IMR-90 (cell line): Measurements from ENCODE around the gene GAMT. TPM values are rescaled to one million over a fixed set of nuclear protein-coding genes. Genes with fewer than 3 reads are reported as not detected.

Source experiments
- ATAC-seq: fragments of 200-7000 bp; cut with Tn5 transposase; 2 replicates; pipeline ENCODE4 v1.9.1; 2020; ENCODE audit warnings: low read depth, mild to moderate bottlenecking, moderate library complexity
- BruUV-seq: library from RNA; stranded (reverse); fragments of 400-500 nt; replicated peaks from 2 replicates; lab custom pipeline; 2021; lab: Mats Ljungman, UMichigan
- CTCF ChIA-PET: fragments of 300-600 bp; formaldehyde crosslinking; extraction: SDS; loops from one replicate; lab custom pipeline; 2021; ENCODE audit warnings: antibody characterized with exemption; lab: Yijun Ruan, JAX
- POLR2A ChIA-PET: fragments of 300-600 bp; sonication (Branson Sonifier 250); formaldehyde crosslinking; loops from one replicate; lab custom pipeline; 2022; ENCODE audit warnings: antibody characterized with exemption; ENCODE audit not compliant: unreplicated experiment; lab: Charles Lee
- DNase-seq: peaks from one replicate; pipeline ENCODE4 v3.0.0; 2013
- H2AFZ ChIP-seq: replicated peaks from 2 replicates; pipeline ENCODE3; 2013; ENCODE audit warnings: low read length, mild to moderate bottlenecking; ENCODE audit not compliant: poor library complexity
- H2AK5ac ChIP-seq: 2 replicates; pipeline ENCODE4 v1.6.1; 2013; ENCODE audit warnings: low read depth, low read length, inconsistent platforms
- H2AK9ac ChIP-seq: replicated peaks from 2 replicates; pipeline ENCODE3; 2013; ENCODE audit warnings: mild to moderate bottlenecking, low read depth, low read length, moderate library complexity; ENCODE audit not compliant: poor library complexity
- H2BK120ac ChIP-seq: 2 replicates; pipeline ENCODE4 v1.6.1; 2013; ENCODE audit warnings: low read depth, low read length, inconsistent platforms
- H2BK15ac ChIP-seq: 3 replicates; pipeline ENCODE4 v1.6.1; 2013; ENCODE audit warnings: low read depth, low read length, inconsistent platforms
- H2BK20ac ChIP-seq: 2 replicates; pipeline ENCODE4 v1.6.1; 2013; ENCODE audit warnings: low read depth, mild to moderate bottlenecking, inconsistent platforms, low read length, moderate library complexity
- H2BK5ac ChIP-seq: 2 replicates; pipeline ENCODE4 v1.6.1; 2013; ENCODE audit warnings: mild to moderate bottlenecking, low read depth, low read length, inconsistent platforms; ENCODE audit not compliant: poor library complexity, severe bottlenecking
- H3K14ac ChIP-seq: replicated peaks from 2 replicates; pipeline ENCODE4 v1.6.1; 2013; ENCODE audit warnings: low read depth, low read length, inconsistent platforms
- H3K18ac ChIP-seq: 2 replicates; pipeline ENCODE4 v1.6.1; 2013; ENCODE audit warnings: low read depth, low read length, control low read depth
- H3K23ac ChIP-seq: 2 replicates; pipeline ENCODE4 v1.6.1; 2013; ENCODE audit warnings: low read depth, low read length, inconsistent platforms
- H3K27ac ChIP-seq: 2 replicates; pipeline ENCODE4 v1.5.1; 2013; ENCODE audit warnings: mild to moderate bottlenecking, control low read depth, low read length; ENCODE audit not compliant: insufficient read depth
- H3K27me3 ChIP-seq: 2 replicates; pipeline ENCODE4 v1.6.1; 2013; ENCODE audit warnings: low read length; ENCODE audit not compliant: control insufficient read depth, insufficient read depth
- H3K36me3 ChIP-seq: 2 replicates; pipeline ENCODE4 v1.6.1; 2013; ENCODE audit warnings: low read length, mixed read lengths; ENCODE audit not compliant: control insufficient read depth, insufficient read depth
- H3K4ac ChIP-seq: 2 replicates; pipeline ENCODE4 v1.6.1; 2013; ENCODE audit warnings: low read depth, low read length, inconsistent platforms
- H3K4me1 ChIP-seq: 2 replicates; pipeline ENCODE4 v1.6.1; 2013; ENCODE audit warnings: low read length, mixed read lengths; ENCODE audit not compliant: control insufficient read depth, insufficient read depth
- H3K4me2 ChIP-seq: 2 replicates; pipeline ENCODE4 v1.6.1; 2013; ENCODE audit warnings: low read depth, mild to moderate bottlenecking, control low read depth, low read length, moderate library complexity
- H3K4me3 ChIP-seq: 2 replicates; pipeline ENCODE4 v1.5.1; 2013; ENCODE audit warnings: low read depth, mild to moderate bottlenecking, control low read depth, low read length, moderate library complexity; ENCODE audit not compliant: insufficient read depth
- H3K56ac ChIP-seq: 2 replicates; pipeline ENCODE4 v1.6.1; 2013; ENCODE audit warnings: low read length, inconsistent platforms; ENCODE audit not compliant: insufficient read depth; ENCODE audit errors: extremely low read depth
- H3K79me1 ChIP-seq, 2 experiments: 2 replicates each; pipeline ENCODE4 v1.6.1; 2013; ENCODE audit warnings: low read length in 2 of 2, inconsistent platforms in 1 of 2, low read depth in 1 of 2
- H3K9ac ChIP-seq: 2 replicates; pipeline ENCODE4 v1.6.1; 2013; ENCODE audit warnings: low read depth, low read length, control low read depth
- H3K9me1 ChIP-seq: 2 replicates; pipeline ENCODE4 v1.6.1; 2013; ENCODE audit warnings: low read length, inconsistent platforms; ENCODE audit not compliant: insufficient read depth
- H3K9me3 ChIP-seq: 2 replicates; pipeline ENCODE4 v1.6.1; 2013; ENCODE audit warnings: low read length; ENCODE audit not compliant: control insufficient read depth, insufficient read depth
- H4K20me1 ChIP-seq: 2 replicates; pipeline ENCODE4 v1.6.1; 2013; ENCODE audit warnings: low read length, inconsistent platforms; ENCODE audit not compliant: insufficient read depth
- H4K5ac ChIP-seq: 2 replicates; pipeline ENCODE4 v1.6.1; 2013; ENCODE audit warnings: mild to moderate bottlenecking, low read depth, low read length, control low read depth
- H4K8ac ChIP-seq, 2 experiments: 2 replicates each; pipeline ENCODE4 v1.6.1; 2013; ENCODE audit warnings: low read depth in 2 of 2, low read length in 2 of 2, control low read depth in 1 of 2, inconsistent platforms in 1 of 2
- H4K91ac ChIP-seq: 2 replicates; pipeline ENCODE4 v1.6.1; 2013; ENCODE audit warnings: low read depth, low read length, inconsistent platforms; ENCODE audit not compliant: insufficient read depth
- CEBPB ChIP-seq: IDR thresholded peaks from 2 replicates; pipeline ENCODE4 v1.6.1; 2012; ENCODE audit warnings: low read depth, low read length, improper control_type of control experiment
- CHD1 ChIP-seq: IDR thresholded peaks from 2 replicates; pipeline ENCODE4 v1.6.1; 2012; ENCODE audit warnings: low read depth, low read length, improper control_type of control experiment
- MAFK ChIP-seq: IDR thresholded peaks from 2 replicates; pipeline ENCODE4 v1.6.1; 2012; ENCODE audit warnings: low read depth, low read length, improper control_type of control experiment
- MXI1 ChIP-seq: IDR thresholded peaks from 2 replicates; pipeline ENCODE4 v1.6.1; 2012; ENCODE audit warnings: low read depth, mild to moderate bottlenecking, low read length, moderate library complexity, borderline replicate concordance
- RAD21 ChIP-seq: IDR thresholded peaks from 2 replicates; pipeline ENCODE4 v1.6.1; 2012; ENCODE audit warnings: low read length, improper control_type of control experiment
- RCOR1 ChIP-seq: IDR thresholded peaks from 2 replicates; pipeline ENCODE4 v1.6.1; 2012; ENCODE audit warnings: mild to moderate bottlenecking, low read length, improper control_type of control experiment; ENCODE audit not compliant: insufficient replicate concordance
- WGBS, 2 experiments: methylation state at CpG; one replicate each; pipeline versions ENCODE4 v1.1.5 to v1.1.7; 2013; ENCODE audit warnings: missing lambda C conversion rate in 2 of 2; ENCODE audit not compliant: insufficient read length in 1 of 2; ENCODE audit errors: extremely low coverage in 2 of 2; 5-methylcytosine and 5-hydroxymethylcytosine counted together
- dilution Hi-C: fragments of 300-500 bp; cut with HindIII; formaldehyde crosslinking; loops from one replicate; pipeline ENCODE4 v1.14.3; 2018; ENCODE audit warnings: low sequenced_read_pairs; ENCODE audit not compliant: unreplicated experiment
- in situ Hi-C: fragments of 300-500 bp; cut with MboI; formaldehyde crosslinking; loops from 3 replicates; pipeline ENCODE4 v1.14.3; 2019; ENCODE audit warnings: low sequenced_read_pairs, inconsistent platforms, mixed read lengths
- intact Hi-C: fragments of 100-400 bp; cut with micrococcal nuclease; formaldehyde crosslinking; loops from 2 replicates; pipeline ENCODE4 v1.10.0; 2022
- polyA plus RNA-seq, 3 experiments: library from polyadenylated mRNA; depleted of rRNA; stranded (reverse); fragments of >200 nt; gene quantifications; 2 replicates each; pipeline ENCODE4 v1.2.3, GENCODE V29; 2012; ENCODE audit warnings: low replicate concordance in 1 of 3
- total RNA-seq: library from RNA; depleted of rRNA; stranded (reverse); fragments of >200 nt; gene quantifications from 2 replicates; pipeline ENCODE4 v1.2.3, GENCODE V29; 2012

The GAMT gene
- total and polyA plus RNA-seq, 2 of the 4 experiments (the other 2 are of a cell fraction): 22.8 to 51.8 TPM

- Histone ChIP-seq H3K4me2 (no peak overlapping the region), H3K56ac (no peak overlapping the region), H3K4me3 (no peak overlapping the region), H3K36me3 (peaks cover 24% of the 10 kb centered on the region), H4K91ac (no peak overlapping the region), H4K5ac (no peak overlapping the region), H3K14ac (no peak overlapping the region), H3K27me3 (no peaks in the 10 kb centered on the region), H3K18ac (no peak overlapping the region), H3K27ac (no peak overlapping the region), H4K8ac (no peak overlapping the region), H2AK9ac (no peak overlapping the region), H3K9ac (no peak overlapping the region), H3K9me3 (no peaks in the 10 kb centered on the region), H3K23ac (no peak overlapping the region), H3K4ac (no peak overlapping the region), H3K9me1 (peaks cover 4% of the 10 kb centered on the region; the same call in 1 of the 2 replicates), H3K79me1 (peaks cover 0 to 12% of the 10 kb centered on the region in 2 experiments; a peak in 2 of 4 replicates), H2BK15ac (no peak overlapping the region), H2BK5ac (no peak overlapping the region), H2BK20ac (no peak overlapping the region), H4K20me1 (no peaks in the 10 kb centered on the region; the same call in 1 of the 2 replicates), H3K4me1 (no peaks in the 10 kb centered on the region), H2BK120ac (no peak overlapping the region), H2AFZ (no peak overlapping the region), H2AK5ac (no peak overlapping the region)
- TF ChIP-seq CHD1 (no peak), RAD21 (no peak), MAFK (no peak), RCOR1 (no peak), CEBPB (no peak), MXI1 (no peak)
- no peak for DNase-seq
- CTCF ChIA-PET: no interaction called here
- intact Hi-C loops (no loop called here), dilution Hi-C loops (no loop called here), in situ Hi-C loops (no loop called here)
- ATAC-seq: no peak
- POLR2A ChIA-PET: no interaction called here
- no TSS peak for BruUV-seq
- WGBS, 2 experiments: 92% methylated on average over 9 of the region's 37 CpGs; no CpG with 5 or more reads in 1 of the 2 experiments
Measured at GRCh38 chr19:1392939-1393530, 8.3 kb downstream of the GAMT start.
